HK-2 (cell line): ENCODE data around the gene TMIGD1.
"Not testable (repeated sequence)": the region's sequence is repeated elsewhere in the genome, so short reads cannot be mapped to it uniquely, and the experiment has no call there.

Experiments used
- DNase-seq: peaks from one replicate; pipeline ENCODE4 v3.0.0-alpha.2; 2018; ENCODE audit not compliant: unreplicated experiment

The TMIGD1 gene

GRCh38 chr17:30358055-30358760 lies 24.4 kb upstream of the TMIGD1 start:
- DNase-seq: no peak

- DNase-seq: no peak
Observed at GRCh38 chr17:30357476-30357875, 23.6 kb upstream of the TMIGD1 start.

GRCh38 chr17:30354701-30355100 lies 20.8 kb upstream of the TMIGD1 start:
- no peak for DNase-seq

DNA sequence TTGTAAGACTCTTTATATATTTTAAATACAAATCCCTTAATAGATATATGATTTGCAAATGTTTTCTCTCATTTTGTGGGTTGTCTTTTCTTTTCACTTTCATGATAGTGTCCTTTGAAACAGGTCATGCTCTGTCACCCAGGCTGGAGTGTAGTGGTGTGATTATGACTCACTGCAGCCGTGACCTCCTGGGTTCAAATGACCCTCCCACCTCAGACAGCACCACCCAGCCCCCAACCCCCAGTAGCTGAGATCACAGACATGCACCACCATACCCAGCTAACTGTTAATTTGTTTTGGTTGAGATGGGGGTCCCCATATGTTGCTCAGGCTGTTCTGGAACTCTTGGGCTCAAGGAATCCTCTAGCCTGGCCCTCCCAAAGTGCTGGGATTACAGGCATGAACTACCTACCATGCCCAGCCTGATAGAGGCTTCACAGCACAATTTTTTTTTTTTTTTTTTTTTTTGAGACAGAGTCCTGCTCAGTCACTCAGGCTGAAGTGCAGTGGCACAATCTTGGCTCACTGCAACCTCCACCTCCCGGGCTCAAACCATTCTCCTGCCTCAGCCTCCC lies 18.5 kb upstream of the TMIGD1 start:
- no peak for DNase-seq

GRCh38 chr17:30351735-30352134 lies 17.9 kb upstream of the TMIGD1 start:
- DNase-seq: no peak

DNA sequence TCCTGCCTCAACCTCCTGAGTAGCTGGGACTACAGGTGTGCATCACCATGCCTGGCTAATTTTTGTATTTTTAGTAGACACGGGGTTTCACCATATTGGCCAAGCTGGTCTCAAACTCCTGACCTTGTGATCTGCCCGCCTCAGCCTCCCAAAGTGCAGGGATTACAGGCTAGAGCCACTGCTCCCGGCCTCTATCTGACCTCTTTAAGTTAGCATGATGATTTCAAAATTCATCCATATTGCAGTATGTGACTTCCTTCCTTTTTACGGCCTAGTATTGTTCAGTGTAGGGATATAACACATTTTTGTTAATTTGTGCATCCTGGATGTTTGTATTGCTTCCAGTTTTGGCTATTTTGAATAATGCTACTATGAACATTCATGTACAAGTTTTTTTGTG lies 17.4 kb upstream of the TMIGD1 start:
- DNase-seq: not testable (repeated sequence)

- DNase-seq: no peak
Observed at GRCh38 chr17:30349252-30349651, 15.4 kb upstream of the TMIGD1 start.

GRCh38 chr17:30347488-30347887 lies 13.6 kb upstream of the TMIGD1 start:
- DNase-seq: no peak

GRCh38 chr17:30346221-30346795 lies 12.5 kb upstream of the TMIGD1 start:
- DNase-seq: no peak

- no peak for DNase-seq
Observed at GRCh38 chr17:30345527-30346075, 11.7 kb upstream of the TMIGD1 start.

GRCh38 chr17:30345089-30345433 lies 11.2 kb upstream of the TMIGD1 start:
- no peak for DNase-seq

DNA sequence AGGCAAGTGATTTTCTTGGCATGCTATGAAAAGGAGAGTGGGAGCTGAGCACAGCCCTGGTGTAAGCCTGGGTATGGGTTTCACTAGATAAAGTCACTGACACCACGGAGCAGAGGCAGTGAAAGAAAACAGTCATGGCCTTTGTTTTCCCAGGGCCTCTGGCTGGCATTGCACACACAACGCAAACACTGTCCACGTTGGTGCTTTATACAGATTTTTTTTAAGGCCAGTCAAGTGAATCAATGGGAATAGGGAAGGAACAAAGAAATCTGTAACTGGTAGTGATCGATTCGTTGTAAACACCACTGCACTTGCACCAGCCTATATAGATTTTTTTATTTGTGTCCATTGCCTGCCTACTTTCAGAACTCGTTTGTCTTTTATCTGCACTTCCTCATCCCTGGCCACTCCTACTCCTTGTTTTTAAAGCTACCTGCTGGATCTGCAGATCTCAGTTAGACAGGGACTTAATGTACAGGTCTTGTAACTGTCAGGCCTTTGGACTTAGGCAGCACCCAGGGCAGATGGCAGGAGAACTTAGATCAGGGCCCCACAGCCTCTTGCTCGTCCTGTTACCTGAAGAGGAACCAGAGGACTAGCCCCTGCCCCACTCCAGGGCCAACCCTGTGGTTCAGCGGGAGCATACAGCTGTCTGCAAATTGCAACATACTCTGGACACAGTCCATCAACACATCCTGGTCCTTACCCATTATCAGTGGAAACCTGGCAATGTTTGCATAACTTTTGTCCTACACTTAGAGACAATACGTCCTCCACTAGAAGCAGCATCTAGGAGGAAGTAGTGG lies 10.6 kb upstream of the TMIGD1 start:
- DNase-seq: no peak

GRCh38 chr17:30343796-30344195 lies 9.9 kb upstream of the TMIGD1 start:
- DNase-seq: no peak

GRCh38 chr17:30343244-30343643 lies 9.4 kb upstream of the TMIGD1 start:
- not testable (repeated sequence) for DNase-seq

GRCh38 chr17:30341703-30342249 lies 7.9 kb upstream of the TMIGD1 start:
- no peak for DNase-seq

DNA sequence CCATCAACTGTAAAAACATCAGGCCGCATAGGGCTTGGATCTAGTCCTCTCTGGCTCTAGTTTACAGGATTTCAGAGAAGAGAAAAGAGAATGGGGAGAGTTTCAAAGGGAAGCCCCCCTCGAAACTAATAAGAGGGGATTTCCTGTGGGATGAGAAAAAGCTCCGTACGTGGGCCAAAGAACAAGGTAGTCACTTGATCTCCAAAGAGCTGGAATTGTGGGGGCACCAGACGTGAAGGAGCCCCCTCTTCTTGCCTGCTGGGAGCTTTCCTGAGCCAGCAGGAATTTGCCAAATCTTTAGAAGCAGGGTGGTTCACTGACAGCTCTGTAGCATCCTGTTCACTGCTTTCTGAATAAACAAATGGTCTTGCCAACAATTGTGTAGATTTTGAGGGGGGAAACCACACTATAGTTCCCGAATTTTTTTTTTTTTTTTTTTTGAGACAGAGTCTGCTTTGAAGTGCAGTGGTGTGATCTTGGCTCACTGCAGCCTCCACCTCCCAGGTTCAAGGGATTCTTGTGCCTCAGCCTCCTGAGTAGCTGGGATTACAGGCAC lies 7.0 kb upstream of the TMIGD1 start:
- DNase-seq: no peak

- DNase-seq: no peak
Observed at GRCh38 chr17:30339086-30339485, 5.2 kb upstream of the TMIGD1 start.

DNA sequence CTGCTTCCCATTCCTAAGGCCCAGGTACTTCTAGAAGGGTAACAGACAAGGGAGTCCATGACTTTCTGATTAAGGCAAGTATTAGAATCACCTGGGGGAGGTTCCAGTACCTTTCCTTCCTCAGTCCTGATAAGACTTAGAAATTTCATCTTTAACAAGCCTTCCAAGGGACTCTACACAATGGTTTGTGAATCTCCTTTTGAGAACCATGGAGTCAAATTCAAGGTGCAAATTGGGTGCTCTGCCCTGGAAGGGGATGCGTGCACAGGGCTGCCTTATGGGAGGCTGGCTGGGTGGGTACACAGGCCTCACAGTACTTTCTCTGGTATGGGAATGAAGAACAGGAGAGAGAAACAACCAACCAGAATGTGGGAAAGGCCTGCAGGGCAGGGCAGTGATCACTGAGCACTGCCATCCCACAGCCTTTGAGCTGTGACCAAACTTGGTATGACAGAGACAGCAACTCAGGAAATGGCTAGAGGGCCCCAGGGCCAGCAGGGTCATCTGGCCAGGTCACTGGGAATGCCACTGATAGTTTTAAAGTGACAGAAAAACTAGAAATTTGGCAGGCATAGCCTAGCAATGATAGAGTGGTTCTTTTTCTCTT lies 3.6 kb upstream of the TMIGD1 start:
- DNase-seq: peak; percentile 38

DNA sequence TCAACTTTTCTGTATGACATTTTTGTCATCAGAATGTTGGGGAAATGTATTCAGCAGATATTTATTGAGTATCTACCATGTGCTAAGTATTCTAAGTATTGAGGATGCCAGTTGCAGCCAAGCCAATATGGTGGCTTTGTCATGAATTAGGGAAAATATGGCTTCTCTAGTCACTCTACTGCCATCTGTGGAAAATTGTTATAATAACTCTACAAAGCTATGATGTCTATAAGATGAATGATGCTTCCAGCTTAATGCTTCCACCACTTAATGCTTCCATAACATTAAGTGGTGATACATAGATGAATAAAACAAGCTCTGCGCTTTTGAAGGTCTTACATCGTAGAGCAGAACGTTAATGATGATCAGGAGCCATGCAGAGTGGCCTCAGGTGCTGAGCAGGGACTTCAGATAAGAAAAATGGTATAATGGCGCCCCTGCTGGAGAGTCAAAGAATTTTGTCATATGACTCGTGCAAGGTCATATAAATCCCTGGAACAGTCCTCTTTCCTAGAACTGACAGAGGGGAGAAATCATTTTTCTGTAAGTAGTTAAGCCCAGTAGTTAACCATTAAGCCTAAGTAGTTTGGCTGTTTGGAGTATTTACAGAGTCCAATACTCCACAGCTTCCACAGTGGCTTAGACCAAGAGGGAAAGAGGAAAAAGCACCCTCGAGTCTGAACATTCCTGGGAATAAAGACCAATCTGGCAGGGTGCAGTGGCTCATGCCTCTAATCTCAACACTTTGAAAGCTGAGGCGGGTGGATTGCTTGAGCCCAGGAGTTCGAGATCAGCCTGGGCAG lies 2.7 kb upstream of the TMIGD1 start:
- peak; percentile 64 for DNase-seq

DNA sequence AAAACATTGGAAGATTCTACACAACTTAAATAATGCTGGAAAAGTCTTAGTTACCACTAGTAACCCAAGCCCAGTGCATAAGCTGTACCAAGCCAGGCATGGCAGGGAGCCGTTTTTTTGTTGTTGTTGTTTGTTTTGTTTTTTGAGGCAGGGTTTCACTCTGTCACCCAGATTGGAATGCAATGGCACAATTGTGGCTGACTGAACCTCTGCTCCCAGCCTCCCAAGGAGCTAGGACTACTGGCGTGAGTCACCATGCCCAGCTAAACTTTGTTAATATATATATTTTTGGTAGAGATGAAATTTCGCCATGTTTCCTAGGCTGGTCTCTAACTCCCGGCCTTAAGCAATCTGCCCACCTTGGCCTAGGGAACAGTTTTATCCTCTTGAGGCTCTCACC lies 564 bp upstream of the TMIGD1 start:
- no peak for DNase-seq
